Subcutaneous adipose tissue (tissue), 4 donors: Measurements from ENCODE around the gene EXOC6B. TPM values are rescaled to one million over a fixed set of nuclear protein-coding genes. Genes with fewer than 3 reads are reported as not detected.

ENCODE experiments used
- total RNA-seq, 4 donors: library from RNA; depleted of rRNA; stranded (reverse); fragments of >200 nt; gene quantifications; one replicate each; pipeline ENCODE4 v1.1.0, GENCODE V29; 2016
- TF ChIP-seq, protein P1 (sequence below): fragments of 450-650 bp; IDR thresholded peaks from one replicate; pipeline ENCODE4 v1.5.1; 2016; ENCODE audit warnings: low read depth, mild to moderate bottlenecking, control low read depth, antibody characterized with exemption, moderate library complexity

EXOC6B gene
- total RNA-seq, 4 donors from 2014 or later, result 33.9 to 40.5 (median 38.9) TPM

DNA sequence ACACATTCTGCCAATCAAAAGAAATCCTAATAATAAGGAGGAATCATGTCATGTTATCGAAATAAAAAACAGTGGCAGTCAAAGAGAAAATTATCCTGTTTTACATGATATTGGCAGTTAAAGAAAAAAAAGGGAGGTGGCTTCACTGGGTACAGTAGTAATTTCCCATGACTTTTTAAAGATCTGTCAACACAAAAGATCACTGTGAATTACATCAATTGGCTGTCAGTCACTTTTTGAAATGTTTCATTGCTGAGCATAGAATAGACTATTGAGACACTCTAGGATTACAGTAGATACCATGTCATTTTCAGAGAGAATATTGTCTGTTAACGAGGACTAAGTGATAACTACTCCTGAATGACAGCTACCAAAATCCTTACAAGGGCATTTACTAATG is 342.5 kb downstream of the EXOC6B start:
- TF ChIP-seq, protein P1, sequence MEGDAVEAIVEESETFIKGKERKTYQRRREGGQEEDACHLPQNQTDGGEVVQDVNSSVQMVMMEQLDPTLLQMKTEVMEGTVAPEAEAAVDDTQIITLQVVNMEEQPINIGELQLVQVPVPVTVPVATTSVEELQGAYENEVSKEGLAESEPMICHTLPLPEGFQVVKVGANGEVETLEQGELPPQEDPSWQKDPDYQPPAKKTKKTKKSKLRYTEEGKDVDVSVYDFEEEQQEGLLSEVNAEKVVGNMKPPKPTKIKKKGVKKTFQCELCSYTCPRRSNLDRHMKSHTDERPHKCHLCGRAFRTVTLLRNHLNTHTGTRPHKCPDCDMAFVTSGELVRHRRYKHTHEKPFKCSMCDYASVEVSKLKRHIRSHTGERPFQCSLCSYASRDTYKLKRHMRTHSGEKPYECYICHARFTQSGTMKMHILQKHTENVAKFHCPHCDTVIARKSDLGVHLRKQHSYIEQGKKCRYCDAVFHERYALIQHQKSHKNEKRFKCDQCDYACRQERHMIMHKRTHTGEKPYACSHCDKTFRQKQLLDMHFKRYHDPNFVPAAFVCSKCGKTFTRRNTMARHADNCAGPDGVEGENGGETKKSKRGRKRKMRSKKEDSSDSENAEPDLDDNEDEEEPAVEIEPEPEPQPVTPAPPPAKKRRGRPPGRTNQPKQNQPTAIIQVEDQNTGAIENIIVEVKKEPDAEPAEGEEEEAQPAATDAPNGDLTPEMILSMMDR, result no peak

DNA sequence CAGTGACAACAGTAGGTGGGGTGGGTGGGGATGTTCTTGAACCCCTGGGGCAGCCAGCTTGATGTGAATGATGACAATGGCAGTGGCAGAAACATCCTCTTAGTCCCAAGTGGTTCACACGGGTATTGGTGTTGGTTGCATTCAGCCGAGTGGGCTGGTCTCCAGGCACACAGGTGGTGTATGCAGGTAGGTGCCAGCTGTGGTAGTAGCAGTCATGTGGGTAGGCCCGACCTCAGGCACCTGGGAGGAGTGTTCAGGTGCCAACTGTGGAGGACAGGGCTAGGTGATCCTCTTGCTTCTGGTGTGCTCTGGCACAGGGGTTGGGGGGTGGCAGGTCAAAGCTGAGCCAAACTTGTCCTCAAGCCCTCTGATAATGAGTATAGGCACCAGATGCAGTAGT is 350.6 kb downstream of the EXOC6B start:
- TF ChIP-seq, protein P1, result no peak

DNA sequence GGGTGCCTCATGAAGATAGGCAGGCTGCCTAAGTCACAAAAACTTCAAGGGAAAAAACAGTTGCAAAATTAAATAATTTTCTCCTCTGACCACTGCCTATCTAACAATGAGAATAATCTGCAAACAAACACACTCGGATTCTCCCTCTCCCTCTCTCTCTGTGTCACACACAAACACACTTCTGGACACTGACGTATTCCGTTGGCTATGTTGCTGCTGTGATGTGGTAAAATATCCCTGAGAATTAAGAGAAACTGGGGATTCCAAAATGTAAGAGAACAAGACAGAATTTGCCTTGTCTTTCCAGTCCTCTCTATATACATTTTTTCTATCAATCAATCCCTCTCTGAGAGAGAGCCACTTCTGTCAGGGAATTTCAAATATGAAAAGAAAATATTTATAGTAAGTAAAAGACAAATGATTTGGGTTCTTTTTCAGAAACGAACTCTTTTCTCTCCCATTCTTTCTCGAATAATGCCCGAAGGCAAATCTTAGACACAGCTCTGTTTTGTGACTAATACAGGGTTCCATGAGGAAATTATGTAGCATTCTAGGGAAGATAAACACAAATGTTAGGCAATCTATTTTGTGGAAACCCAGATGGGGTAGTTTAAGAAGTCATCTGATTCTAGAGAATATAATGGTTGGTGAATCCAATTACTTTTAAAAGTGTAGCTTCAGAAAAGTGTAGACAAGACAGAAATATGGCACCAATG is 367.9 kb downstream of the EXOC6B start:
- TF ChIP-seq, protein P1, result no peak

DNA sequence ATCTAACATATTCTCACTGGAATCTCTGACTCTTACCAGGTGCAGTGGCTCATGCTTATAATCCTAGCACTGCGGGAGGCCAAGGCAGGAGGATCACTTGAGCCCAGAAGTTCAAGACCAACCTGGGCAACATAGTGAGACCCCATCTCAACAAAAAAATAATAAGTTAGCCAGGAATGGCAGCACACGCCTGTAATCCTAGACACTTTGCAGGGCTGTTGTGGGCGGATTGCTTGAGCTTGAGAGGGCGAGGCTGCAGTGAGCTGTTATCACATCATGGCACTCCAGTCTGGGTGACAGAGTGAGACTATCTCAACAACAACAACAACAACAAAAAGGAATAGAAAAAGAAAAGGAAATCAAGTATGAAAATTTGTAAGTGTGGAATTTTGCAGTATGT is 371.6 kb downstream of the EXOC6B start:
- TF ChIP-seq, protein P1, result no peak

DNA sequence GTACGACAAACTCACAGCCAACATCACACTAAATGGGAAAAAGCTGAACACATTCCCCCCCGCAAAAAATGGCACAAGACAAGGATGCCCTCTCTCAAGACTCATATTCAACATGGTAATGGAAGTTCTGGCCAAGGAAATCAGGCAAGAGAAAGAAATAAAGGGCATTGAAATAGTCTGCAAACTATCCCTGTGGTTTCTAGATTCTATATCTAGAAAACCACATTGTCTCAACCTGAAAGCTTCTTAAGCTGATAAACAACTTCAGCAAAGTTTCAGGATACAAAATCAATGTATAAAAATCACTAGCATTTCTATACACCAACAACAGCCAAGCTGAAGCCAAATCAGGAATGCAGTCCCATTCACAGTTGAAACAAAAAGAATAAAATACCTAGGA is 383.6 kb downstream of the EXOC6B start:
- TF ChIP-seq, protein P1, result no peak

DNA sequence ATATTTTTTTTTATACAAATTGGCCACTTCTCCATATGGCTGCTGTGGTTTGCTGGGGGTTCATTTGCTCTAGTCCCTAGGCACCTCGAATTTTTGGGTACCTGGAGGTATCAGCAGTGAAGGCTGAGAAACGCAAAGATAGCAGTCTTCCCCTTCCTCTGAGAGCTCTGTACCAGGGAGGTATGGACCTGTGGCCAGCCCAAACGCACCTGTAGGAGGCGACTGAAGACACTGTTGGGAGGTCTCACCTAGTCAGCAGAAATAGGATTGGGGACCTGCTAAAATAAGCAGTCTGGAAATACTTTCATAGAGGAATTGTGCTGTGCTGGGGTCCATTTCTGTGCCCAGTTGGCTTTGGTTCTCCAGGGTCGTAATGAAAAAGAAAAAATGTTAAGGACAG is 385.9 kb downstream of the EXOC6B start:
- TF ChIP-seq, protein P1, result no peak

DNA sequence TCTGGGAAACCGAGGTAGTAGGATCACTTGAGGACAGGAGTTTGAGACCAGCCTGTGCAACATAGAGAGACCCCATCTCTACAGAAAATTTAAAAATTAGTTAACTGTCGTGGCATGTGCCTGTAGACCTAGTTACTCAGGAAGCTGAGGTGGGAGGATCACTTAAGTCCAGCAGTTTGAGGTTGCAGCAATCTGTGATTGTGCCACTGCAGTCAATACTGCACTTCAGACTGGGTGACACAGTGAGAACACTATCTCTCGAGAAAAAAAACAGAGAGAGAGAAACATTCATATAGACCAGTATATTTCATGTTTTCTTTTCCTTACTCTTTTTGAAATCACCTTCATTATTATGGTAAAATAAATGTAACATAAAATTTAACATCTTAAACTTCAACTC is 387.5 kb downstream of the EXOC6B start:
- TF ChIP-seq, protein P1, result no peak
